ENCODE results near the gene TSPAN2. TPM values are rescaled to one million over a fixed set of nuclear protein-coding genes. Genes with fewer than 3 reads are reported as not detected.
A peak's percentile ranks its signal among the peaks of the same experiment; 100 is the strongest.

The TSPAN2 gene
- polyA plus RNA-seq, 1 donor from 2014 or later = 34.4 TPM

DNA sequence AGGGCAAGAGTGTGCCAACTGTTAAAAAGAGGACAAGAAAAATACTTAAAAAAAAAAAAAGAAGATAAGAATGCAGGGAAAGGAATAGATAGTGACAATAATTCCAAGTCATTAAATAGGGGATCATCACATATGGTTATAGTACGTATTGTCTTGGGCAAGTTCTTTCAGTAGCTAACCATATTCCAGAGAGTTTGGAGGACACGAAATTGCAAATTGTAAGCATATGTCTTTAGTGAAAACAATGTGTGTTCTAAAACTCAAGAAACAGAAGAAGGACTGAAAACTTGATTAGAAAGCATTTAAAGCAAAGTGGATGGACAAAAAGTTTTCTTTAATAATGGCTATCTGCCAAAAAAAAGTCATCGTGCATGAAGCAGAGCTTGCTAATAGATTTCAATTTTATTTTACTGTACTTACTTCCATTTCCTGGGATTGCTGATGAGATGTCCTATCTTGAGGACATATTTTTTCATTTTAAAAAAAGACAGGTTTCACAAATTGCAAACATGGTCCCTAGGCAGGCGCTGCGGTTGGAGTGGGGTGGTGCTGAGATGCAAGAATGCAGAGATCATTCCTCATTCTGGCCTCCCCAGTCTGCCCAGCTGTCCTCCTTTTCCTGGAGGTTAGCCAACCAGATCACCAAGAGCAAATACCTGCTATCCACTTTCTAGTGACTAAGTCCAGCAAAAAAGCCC is 11.9 kb downstream of the TSPAN2 start:
- H3K79me2 ChIP-seq (replicated peaks; ENCODE audit: insufficient read depth, low read length) = no peaks in the 10 kb centered on the region
- H3F3A ChIP-seq (ENCODE audit: insufficient read depth, low read length, poor library complexity, severe bottlenecking) = no peaks in the 10 kb centered on the region
- no peak for TF ChIP-seq SMC3 (conservative IDR thresholded peaks at IDR 0.05; ENCODE audit: poor library complexity)
- no peak for TF ChIP-seq MXI1 (conservative IDR thresholded peaks at IDR 0.05; ENCODE audit: poor library complexity, severe bottlenecking)
- TF ChIP-seq TAF1 (IDR thresholded peaks at IDR 0.05; ENCODE audit: low read depth) = no peak
- TF ChIP-seq, protein P1, sequence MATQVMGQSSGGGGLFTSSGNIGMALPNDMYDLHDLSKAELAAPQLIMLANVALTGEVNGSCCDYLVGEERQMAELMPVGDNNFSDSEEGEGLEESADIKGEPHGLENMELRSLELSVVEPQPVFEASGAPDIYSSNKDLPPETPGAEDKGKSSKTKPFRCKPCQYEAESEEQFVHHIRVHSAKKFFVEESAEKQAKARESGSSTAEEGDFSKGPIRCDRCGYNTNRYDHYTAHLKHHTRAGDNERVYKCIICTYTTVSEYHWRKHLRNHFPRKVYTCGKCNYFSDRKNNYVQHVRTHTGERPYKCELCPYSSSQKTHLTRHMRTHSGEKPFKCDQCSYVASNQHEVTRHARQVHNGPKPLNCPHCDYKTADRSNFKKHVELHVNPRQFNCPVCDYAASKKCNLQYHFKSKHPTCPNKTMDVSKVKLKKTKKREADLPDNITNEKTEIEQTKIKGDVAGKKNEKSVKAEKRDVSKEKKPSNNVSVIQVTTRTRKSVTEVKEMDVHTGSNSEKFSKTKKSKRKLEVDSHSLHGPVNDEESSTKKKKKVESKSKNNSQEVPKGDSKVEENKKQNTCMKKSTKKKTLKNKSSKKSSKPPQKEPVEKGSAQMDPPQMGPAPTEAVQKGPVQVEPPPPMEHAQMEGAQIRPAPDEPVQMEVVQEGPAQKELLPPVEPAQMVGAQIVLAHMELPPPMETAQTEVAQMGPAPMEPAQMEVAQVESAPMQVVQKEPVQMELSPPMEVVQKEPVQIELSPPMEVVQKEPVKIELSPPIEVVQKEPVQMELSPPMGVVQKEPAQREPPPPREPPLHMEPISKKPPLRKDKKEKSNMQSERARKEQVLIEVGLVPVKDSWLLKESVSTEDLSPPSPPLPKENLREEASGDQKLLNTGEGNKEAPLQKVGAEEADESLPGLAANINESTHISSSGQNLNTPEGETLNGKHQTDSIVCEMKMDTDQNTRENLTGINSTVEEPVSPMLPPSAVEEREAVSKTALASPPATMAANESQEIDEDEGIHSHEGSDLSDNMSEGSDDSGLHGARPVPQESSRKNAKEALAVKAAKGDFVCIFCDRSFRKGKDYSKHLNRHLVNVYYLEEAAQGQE (IDR thresholded peaks at IDR 0.05; ENCODE audit: borderline replicate concordance) = no peak
- no peak for TF ChIP-seq EZH2 (IDR thresholded peaks at IDR 0.05; ENCODE audit: borderline replicate concordance, insufficient read depth, low read length, poor library complexity, severe bottlenecking)
- TF ChIP-seq, protein P2, sequence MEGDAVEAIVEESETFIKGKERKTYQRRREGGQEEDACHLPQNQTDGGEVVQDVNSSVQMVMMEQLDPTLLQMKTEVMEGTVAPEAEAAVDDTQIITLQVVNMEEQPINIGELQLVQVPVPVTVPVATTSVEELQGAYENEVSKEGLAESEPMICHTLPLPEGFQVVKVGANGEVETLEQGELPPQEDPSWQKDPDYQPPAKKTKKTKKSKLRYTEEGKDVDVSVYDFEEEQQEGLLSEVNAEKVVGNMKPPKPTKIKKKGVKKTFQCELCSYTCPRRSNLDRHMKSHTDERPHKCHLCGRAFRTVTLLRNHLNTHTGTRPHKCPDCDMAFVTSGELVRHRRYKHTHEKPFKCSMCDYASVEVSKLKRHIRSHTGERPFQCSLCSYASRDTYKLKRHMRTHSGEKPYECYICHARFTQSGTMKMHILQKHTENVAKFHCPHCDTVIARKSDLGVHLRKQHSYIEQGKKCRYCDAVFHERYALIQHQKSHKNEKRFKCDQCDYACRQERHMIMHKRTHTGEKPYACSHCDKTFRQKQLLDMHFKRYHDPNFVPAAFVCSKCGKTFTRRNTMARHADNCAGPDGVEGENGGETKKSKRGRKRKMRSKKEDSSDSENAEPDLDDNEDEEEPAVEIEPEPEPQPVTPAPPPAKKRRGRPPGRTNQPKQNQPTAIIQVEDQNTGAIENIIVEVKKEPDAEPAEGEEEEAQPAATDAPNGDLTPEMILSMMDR (IDR thresholded peaks at IDR 0.05; ENCODE audit: poor library complexity, severe bottlenecking) = no peak
- TF ChIP-seq RAD21 (conservative IDR thresholded peaks at IDR 0.05) = no peak
- no peak for TF ChIP-seq POLR2AphosphoS5 (IDR thresholded peaks at IDR 0.05)
- H3K4me2 ChIP-seq (ENCODE audit: low read length) = no peak overlapping the region
- no peaks in the 10 kb centered on the region for H3K36me3 ChIP-seq (ENCODE audit: insufficient read depth, low read length)
- H3K9ac ChIP-seq (ENCODE audit: low read length) = peak overlapping the region; percentile 51
- H3K27ac ChIP-seq (ENCODE audit: low read length) = peak overlapping the region; percentile 84
- H3K9me2 ChIP-seq (ENCODE audit: insufficient read depth, low read length) = no peaks in the 10 kb centered on the region
- H3K9me3 ChIP-seq (ENCODE audit: low read length) = no peaks in the 10 kb centered on the region
- H3K4me3 ChIP-seq (ENCODE audit: low read length) = no peak overlapping the region
- no peaks in the 10 kb centered on the region for H4K20me1 ChIP-seq (ENCODE audit: insufficient read depth)
- no peaks in the 10 kb centered on the region for H3K27me3 ChIP-seq (ENCODE audit: insufficient read depth, low read depth, low read length)
- H2AFZ ChIP-seq (ENCODE audit: low read depth, low read length) = no peak overlapping the region

DNA sequence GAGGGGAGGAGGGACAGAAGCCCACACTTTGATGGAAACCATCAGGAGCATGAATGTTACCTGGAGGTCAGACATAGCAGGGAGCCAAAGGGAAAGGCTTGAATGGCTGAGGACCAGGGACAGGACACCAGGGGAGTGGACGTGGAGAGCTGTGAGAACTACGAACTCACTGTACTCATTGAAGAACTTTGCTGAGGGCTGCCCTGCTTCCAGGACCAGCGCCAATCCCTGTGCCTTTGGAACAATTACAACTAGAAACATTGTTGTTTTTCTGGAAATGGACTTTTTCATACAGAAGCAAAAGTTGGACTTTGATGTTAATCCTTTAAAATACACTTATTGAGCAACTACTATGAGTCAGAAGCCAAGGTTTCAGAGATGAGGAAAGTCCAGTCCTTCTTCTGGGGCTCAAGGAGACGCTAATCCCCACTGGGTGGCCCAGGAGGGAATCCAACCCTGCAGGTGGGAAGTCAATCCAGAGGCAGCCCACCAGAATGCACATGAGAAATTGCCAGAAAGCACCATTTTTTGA is 12.9 kb downstream of the TSPAN2 start:
- H3K36me3 ChIP-seq (ENCODE audit: insufficient read depth, low read length) = no peaks in the 10 kb centered on the region
- no peaks in the 10 kb centered on the region for H3K9me3 ChIP-seq (ENCODE audit: low read length)
- no peaks in the 10 kb centered on the region for H3K79me2 ChIP-seq (replicated peaks; ENCODE audit: insufficient read depth, low read length)
- no peak overlapping the region for H3K9ac ChIP-seq (ENCODE audit: low read length)
- no peaks in the 10 kb centered on the region for H4K20me1 ChIP-seq (ENCODE audit: insufficient read depth)
- no peaks in the 10 kb centered on the region for H3F3A ChIP-seq (ENCODE audit: insufficient read depth, low read length, poor library complexity, severe bottlenecking)
- H3K9me2 ChIP-seq (ENCODE audit: insufficient read depth, low read length) = no peaks in the 10 kb centered on the region
- TF ChIP-seq TAF1 (IDR thresholded peaks at IDR 0.05; ENCODE audit: low read depth) (no peak), EP300 (conservative IDR thresholded peaks at IDR 0.05; ENCODE audit: poor library complexity, severe bottlenecking) (no peak), POLR2AphosphoS5 (IDR thresholded peaks at IDR 0.05) (no peak)
- TF ChIP-seq, protein P2 (IDR thresholded peaks at IDR 0.05; ENCODE audit: poor library complexity, severe bottlenecking) = no peak
- TF ChIP-seq, protein P1 (IDR thresholded peaks at IDR 0.05; ENCODE audit: borderline replicate concordance) = no peak
- no peak overlapping the region for H3K4me3 ChIP-seq (ENCODE audit: low read length)
- no peaks in the 10 kb centered on the region for H3K27me3 ChIP-seq (ENCODE audit: insufficient read depth, low read depth, low read length)
- H3K4me2 ChIP-seq (ENCODE audit: low read length) = no peak overlapping the region
- no peak overlapping the region for H3K27ac ChIP-seq (ENCODE audit: low read length)
- no peak overlapping the region for H2AFZ ChIP-seq (ENCODE audit: low read depth, low read length)

Data from neural cell (in vitro differentiated cells).